OCI-LY1 (cell line): Measurements from ENCODE around the gene PCDH19.

Experiments used
- CTCF ChIP-seq: fragments of 200-600 bp; sonication (generic), shearing (Covaris generic); IDR thresholded peaks from 2 replicates; pipeline ENCODE4 v1.5.1; 2017; ENCODE audit warnings: mild to moderate bottlenecking, antibody characterized with exemption, low read length, moderate library complexity, mixed read lengths
- EZH2 ChIP-seq: fragments of 200-600 bp; sonication (generic), shearing (Covaris generic); IDR thresholded peaks from 2 replicates; pipeline ENCODE4 v1.8.0; 2017; ENCODE audit warnings: borderline replicate concordance, mixed run types, mild to moderate bottlenecking, antibody characterized with exemption, low read length, moderate library complexity, mixed read lengths

GRCh38 chrX:100417681-100418080 lies 7.6 kb upstream of the PCDH19 start:
- TF ChIP-seq CTCF (no peak), EZH2 (no peak)
